ENCODE results near the gene TDRD9. TPM values are rescaled to one million over a fixed set of nuclear protein-coding genes. Genes with fewer than 3 reads are reported as not detected.

Gene TDRD9
- total RNA-seq, 6 donors from 2014 or later = 3.1 to 7.9 (median 5.1) TPM

- DNase-seq = no peak
- Histone ChIP-seq H3K4me1 (no peaks in the 10 kb centered on the region), H3K36me3 (no peaks in the 10 kb centered on the region), H3K4me3 (no peak overlapping the region), H3K27ac (no peak overlapping the region), H3K27me3 (no peaks in the 10 kb centered on the region), H3K9me3 (no peaks in the 10 kb centered on the region)
- TF ChIP-seq CTCF (IDR thresholded peaks at IDR 0.05) (no peak), POLR2A (IDR thresholded peaks at IDR 0.05) (no peak), POLR2AphosphoS5 (IDR thresholded peaks at IDR 0.05) (no peak), EP300 (IDR thresholded peaks at IDR 0.05) (no peak)
- ATAC-seq (ENCODE audit: low FRiP score in 2 of 2) = no peak
- WGBS, 2 donors = 74 to 75% methylated on average over 12 of the region's 12 CpGs
These were observed 106.9 kb downstream of the TDRD9 start for GRCh38 chr14:104034976-104035699.

GRCh38 chr14:104036212-104036611 lies 108.0 kb downstream of the TDRD9 start:
- H3K9me3 ChIP-seq = no peaks in the 10 kb centered on the region
- H3K27ac ChIP-seq = no peak overlapping the region
- H3K4me3 ChIP-seq = no peak overlapping the region
- no peaks in the 10 kb centered on the region for H3K4me1 ChIP-seq
- no peak for TF ChIP-seq POLR2AphosphoS5 (IDR thresholded peaks at IDR 0.05)
- WGBS, 2 donors = 77 to 83% methylated on average over 7 of the region's 7 CpGs
- H3K36me3 ChIP-seq = no peaks in the 10 kb centered on the region
- no peak for ATAC-seq (ENCODE audit: low FRiP score in 2 of 2)
- H3K27me3 ChIP-seq = no peaks in the 10 kb centered on the region
- DNase-seq = no peak

GRCh38 chr14:104037074-104037473 lies 108.8 kb downstream of the TDRD9 start:
- TF ChIP-seq CTCF (IDR thresholded peaks at IDR 0.05) (no peak), POLR2AphosphoS5 (IDR thresholded peaks at IDR 0.05) (no peak)
- no peaks in the 10 kb centered on the region for H3K27me3 ChIP-seq
- DNase-seq (peak in 1 of 2 donors; percentile 57), ATAC-seq (ENCODE audit: low FRiP score in 2 of 2) (no peak)
- no peak overlapping the region for H3K27ac ChIP-seq
- no peaks in the 10 kb centered on the region for H3K9me3 ChIP-seq
- 83 to 87% methylated on average over 13 of the region's 14 CpGs for WGBS, 2 donors
- H3K4me1 ChIP-seq = no peaks in the 10 kb centered on the region
- H3K36me3 ChIP-seq = no peaks in the 10 kb centered on the region
- no peak overlapping the region for H3K4me3 ChIP-seq

- Histone ChIP-seq H3K36me3 (no peaks in the 10 kb centered on the region), H3K4me3 (no peak overlapping the region), H3K9me3 (no peaks in the 10 kb centered on the region), H3K4me1 (no peaks in the 10 kb centered on the region), H3K27me3 (no peaks in the 10 kb centered on the region), H3K27ac (no peak overlapping the region)
- DNase-seq = no peak
- TF ChIP-seq EP300 (IDR thresholded peaks at IDR 0.05) = no peak
- no peak for TF ChIP-seq POLR2A (IDR thresholded peaks at IDR 0.05)
- TF ChIP-seq POLR2AphosphoS5 (IDR thresholded peaks at IDR 0.05) = no peak
- no peak for TF ChIP-seq CTCF (IDR thresholded peaks at IDR 0.05)
- WGBS, 2 donors = 67 to 73% methylated on average over 3 of the region's 3 CpGs
- no peak for ATAC-seq (ENCODE audit: low FRiP score in 2 of 2)
These were observed 109.6 kb downstream of the TDRD9 start for GRCh38 chr14:104037903-104038302.

- 80% methylated on average over 5 of the region's 5 CpGs for WGBS, 2 donors
These were observed 111.0 kb downstream of the TDRD9 start for GRCh38 chr14:104039214-104039613.

More at GRCh38 chr14:104039214-104039613, 111.0 kb downstream of the TDRD9 start:
- Histone ChIP-seq H3K9me3 (no peaks in the 10 kb centered on the region), H3K36me3 (no peaks in the 10 kb centered on the region), H3K4me3 (no peak overlapping the region), H3K27me3 (no peaks in the 10 kb centered on the region), H3K27ac (no peak overlapping the region), H3K4me1 (no peaks in the 10 kb centered on the region)
- TF ChIP-seq POLR2AphosphoS5 (IDR thresholded peaks at IDR 0.05) = no peak
- TF ChIP-seq EP300 (IDR thresholded peaks at IDR 0.05) = no peak
- TF ChIP-seq POLR2A (IDR thresholded peaks at IDR 0.05) = no peak
- no peak for TF ChIP-seq CTCF (IDR thresholded peaks at IDR 0.05)
- ATAC-seq (ENCODE audit: low FRiP score in 2 of 2) = no peak
- no peak for DNase-seq
